HepG2 (cell line): ENCODE measurements around the gene OAT.

Experiments
- CTCF ChIP-seq: sonication (generic); formaldehyde crosslinking; IDR thresholded peaks from 2 replicates; pipeline ENCODE4 v1.5.0; 2020; ENCODE audit warnings: mild to moderate bottlenecking, missing genetic modification reagents, moderate library complexity
- FOXJ3 ChIP-seq: sonication (generic); formaldehyde crosslinking; IDR thresholded peaks from 2 replicates; pipeline ENCODE4 v1.4.0; 2020; ENCODE audit warnings: missing genetic modification reagents, mild to moderate bottlenecking, borderline replicate concordance
- JUND ChIP-seq: sonication (generic); formaldehyde crosslinking; IDR thresholded peaks from 2 replicates; pipeline ENCODE4 v1.8.0; 2022; ENCODE audit warnings: mild to moderate bottlenecking, missing genetic modification reagents
- KLF16 ChIP-seq, 2 experiments: sonication (generic) in 1 of 2; formaldehyde crosslinking in 1 of 2; IDR thresholded peaks; 2 replicates each; pipeline versions ENCODE4 v1.6.1 to v1.8.0; 2016 to 2023; ENCODE audit warnings: missing genetic modification reagents in 2 of 2, missing compliant biosample characterization in 1 of 2
- THRA ChIP-seq: sonication (generic); formaldehyde crosslinking; IDR thresholded peaks from 2 replicates; pipeline ENCODE4 v1.4.0; 2020; ENCODE audit warnings: missing genetic modification reagents, borderline replicate concordance

- TF ChIP-seq THRA (CRISPR knock-in tag): no peak
- no peak for TF ChIP-seq FOXJ3 (CRISPR knock-in tag)
- TF ChIP-seq JUND: no peak
- no peak for TF ChIP-seq CTCF (CRISPR knock-in tag)
- no peak for TF ChIP-seq KLF16 (CRISPR knock-in tag; IDR thresholded peaks at IDR 0.05)
Observed at GRCh38 chr10:124436191-124436638, 17.5 kb upstream of the OAT start.
